GM12875 (cell line): ENCODE measurements around the gene DBNDD1.

ENCODE experiments used
- H3K4me3 ChIP-seq: one replicate; pipeline ENCODE4 v1.5.1; 2011; ENCODE audit warnings: low read depth, low read length, control low read depth
- TF ChIP-seq, protein P1 (sequence below): IDR thresholded peaks from 2 replicates; pipeline ENCODE4 v1.5.1; 2011; ENCODE audit warnings: low read depth, mild to moderate bottlenecking, control low read depth, inconsistent platforms, low read length, moderate library complexity, borderline replicate concordance; ENCODE audit not compliant: insufficient read depth

Gene DBNDD1

DNA sequence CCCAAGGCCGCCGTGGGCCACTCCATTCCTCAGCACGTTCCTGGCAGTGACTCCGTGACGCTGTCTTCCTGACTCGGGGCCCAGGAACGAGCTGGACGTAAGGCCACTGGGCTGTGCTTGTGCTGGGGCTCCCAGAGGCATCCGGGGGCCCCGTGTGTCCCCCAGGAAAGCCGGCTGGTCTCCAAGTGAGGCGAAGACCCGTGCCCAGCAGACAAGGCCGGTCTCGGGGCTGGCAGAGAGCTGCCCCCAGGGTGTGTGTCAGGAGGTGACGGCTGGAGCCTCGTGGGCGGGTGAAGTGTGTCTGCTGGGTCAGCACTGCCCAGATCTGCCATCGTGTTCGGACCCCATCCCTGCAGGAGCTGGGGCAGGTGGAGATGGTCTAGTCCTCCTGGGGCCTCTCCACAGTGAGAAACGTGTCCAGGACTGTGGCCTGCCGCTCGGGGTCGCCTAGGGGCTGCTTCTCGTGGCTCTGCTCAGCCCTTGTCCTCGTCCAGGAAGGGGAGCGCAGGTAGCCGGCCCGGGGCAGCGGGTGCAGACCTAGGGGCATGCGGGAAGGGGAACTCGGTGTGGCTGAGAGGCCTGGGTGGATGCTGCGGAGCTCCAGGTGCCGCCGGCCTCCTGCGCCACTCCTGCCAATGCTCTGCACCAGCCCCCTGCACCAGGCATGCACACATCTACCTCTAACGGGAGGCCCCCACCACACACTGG lies 13.1 kb downstream of the DBNDD1 start:
- TF ChIP-seq, protein P1, sequence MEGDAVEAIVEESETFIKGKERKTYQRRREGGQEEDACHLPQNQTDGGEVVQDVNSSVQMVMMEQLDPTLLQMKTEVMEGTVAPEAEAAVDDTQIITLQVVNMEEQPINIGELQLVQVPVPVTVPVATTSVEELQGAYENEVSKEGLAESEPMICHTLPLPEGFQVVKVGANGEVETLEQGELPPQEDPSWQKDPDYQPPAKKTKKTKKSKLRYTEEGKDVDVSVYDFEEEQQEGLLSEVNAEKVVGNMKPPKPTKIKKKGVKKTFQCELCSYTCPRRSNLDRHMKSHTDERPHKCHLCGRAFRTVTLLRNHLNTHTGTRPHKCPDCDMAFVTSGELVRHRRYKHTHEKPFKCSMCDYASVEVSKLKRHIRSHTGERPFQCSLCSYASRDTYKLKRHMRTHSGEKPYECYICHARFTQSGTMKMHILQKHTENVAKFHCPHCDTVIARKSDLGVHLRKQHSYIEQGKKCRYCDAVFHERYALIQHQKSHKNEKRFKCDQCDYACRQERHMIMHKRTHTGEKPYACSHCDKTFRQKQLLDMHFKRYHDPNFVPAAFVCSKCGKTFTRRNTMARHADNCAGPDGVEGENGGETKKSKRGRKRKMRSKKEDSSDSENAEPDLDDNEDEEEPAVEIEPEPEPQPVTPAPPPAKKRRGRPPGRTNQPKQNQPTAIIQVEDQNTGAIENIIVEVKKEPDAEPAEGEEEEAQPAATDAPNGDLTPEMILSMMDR: no peak
- H3K4me3 ChIP-seq: no peak overlapping the region

DNA sequence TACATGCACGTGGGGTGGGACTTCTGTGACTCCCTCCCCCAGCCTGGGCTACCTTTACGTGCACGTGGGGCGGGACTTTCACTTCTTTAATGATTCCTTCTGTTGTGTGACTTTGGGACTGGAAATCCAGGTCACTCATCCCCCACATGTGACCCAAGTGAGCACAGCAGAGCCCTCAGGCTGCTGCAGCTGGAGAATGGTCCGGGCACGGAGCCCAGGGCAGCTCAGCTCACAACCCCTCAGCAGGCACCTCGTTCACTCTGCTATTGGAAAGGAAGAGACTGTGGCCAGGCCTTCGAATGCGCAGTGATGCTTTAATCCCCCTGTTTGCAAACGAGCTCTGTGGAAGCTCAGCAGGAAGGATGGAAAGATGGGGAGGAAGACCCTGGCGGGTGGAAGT lies 14.7 kb downstream of the DBNDD1 start:
- TF ChIP-seq, protein P1: no peak
- no peak overlapping the region for H3K4me3 ChIP-seq

DNA sequence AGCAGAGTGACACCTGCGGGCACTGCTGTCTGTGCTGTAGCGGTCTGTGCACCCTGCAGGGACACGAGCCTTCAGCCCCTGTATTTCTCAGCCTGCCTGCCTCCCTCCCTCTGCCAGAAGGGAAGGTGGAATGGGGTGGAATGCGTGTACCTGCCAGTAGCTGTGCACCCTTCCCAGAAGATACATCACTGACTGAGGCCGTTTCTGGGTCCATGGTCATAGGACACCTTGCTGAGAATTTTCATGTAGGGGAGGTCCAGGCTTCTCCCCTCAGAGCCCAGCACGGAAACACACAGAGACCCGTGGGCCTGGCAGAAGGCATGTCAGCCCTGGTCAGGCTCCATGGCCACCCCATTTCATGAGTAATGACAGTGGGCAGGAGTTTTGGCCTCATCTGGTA lies 16.5 kb downstream of the DBNDD1 start:
- H3K4me3 ChIP-seq: no peak overlapping the region

GRCh38 chr16:90001761-90002503 lies 17.3 kb downstream of the DBNDD1 start:
- no peak overlapping the region for H3K4me3 ChIP-seq
- TF ChIP-seq, protein P1: no peak

More for the DNA sequence above, 16.5 kb downstream of the DBNDD1 start:
- TF ChIP-seq, protein P1: no peak

GRCh38 chr16:90000733-90001427 lies 18.4 kb downstream of the DBNDD1 start:
- TF ChIP-seq, protein P1: no peak
- no peak overlapping the region for H3K4me3 ChIP-seq

DNA sequence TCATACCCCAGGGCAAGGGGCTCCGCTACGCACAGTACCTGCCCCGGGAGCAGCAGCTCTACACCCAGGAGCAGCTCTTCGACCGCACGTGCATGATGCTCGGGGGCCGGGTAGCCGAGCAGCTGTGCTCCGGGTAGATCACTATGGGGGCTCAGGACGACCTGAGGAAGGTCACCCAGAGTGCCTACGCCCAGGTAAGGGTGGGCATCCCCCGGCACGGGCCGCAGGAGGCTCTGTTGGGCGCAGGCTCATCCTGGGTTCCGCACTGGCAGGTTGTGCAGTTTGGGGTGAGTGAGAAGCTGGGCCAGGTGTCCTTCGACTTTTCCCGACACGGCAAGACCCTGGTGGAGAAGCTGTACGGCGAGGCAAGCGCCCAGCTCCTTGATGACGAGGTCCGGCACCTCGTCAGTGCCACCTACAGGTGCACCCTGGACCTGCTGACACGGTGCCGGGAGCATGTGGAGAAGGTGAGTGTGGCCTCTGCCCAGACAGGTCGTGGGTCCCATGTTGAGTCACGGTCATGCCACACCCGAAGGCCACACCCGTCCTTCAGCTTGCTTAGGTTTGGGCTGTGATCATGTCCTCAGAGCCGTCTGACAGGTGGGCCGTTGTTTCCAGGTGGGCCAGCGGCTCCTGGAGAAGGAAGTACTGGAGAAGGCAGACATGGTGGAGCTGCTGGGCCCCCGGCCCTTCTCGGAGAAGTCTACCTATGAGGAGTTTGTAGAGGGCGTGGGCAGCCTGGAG lies 19.3 kb downstream of the DBNDD1 start:
- TF ChIP-seq, protein P1: no peak
- H3K4me3 ChIP-seq: no peak overlapping the region
